ENCODE data around the gene TMOD4. TPM values are rescaled to one million over a fixed set of nuclear protein-coding genes. Genes with fewer than 3 reads are reported as not detected.

TMOD4 gene
- total RNA-seq, 2 donors from 2014 or later, result 3.0 TPM; not detected in 1

GRCh38 chr1:151133018-151133806 is 42.6 kb downstream of the TMOD4 start:
- intact Hi-C loops (cut with DNase I), result no loop called here
- WGBS, 2 donors, result 59 to 68% methylated on average over 19 to 45 of the region's 65 CpGs
- no peak overlapping the region for H3K4me3 ChIP-seq
- H3K36me3 ChIP-seq (replicated peaks in 1 of 2; ENCODE audit: insufficient read depth in 1 of 2, low read depth in 2 of 2), result no peaks in the 10 kb centered on the region
- H3K4me1 ChIP-seq, result peaks cover 17% of the 10 kb centered on the region
- DNase-seq (peak in 1 of 4 donors; percentile 7), ATAC-seq (no peak)
- no peaks in the 10 kb centered on the region for H3K9me3 ChIP-seq
- H3K27ac ChIP-seq, result no peak overlapping the region
- H3K27me3 ChIP-seq, result peaks cover 0 to 23% of the 10 kb centered on the region in 2 donors
- TF ChIP-seq CTCF (IDR thresholded peaks at IDR 0.05) (no peak), POLR2A (IDR thresholded peaks at IDR 0.05) (no peak)

GRCh38 chr1:151132335-151133017 is 43.3 kb downstream of the TMOD4 start:
- H3K27me3 ChIP-seq, result peaks cover 0 to 23% of the 10 kb centered on the region in 2 donors
- 15 to 33% methylated on average over 13 to 31 of the region's 74 CpGs for WGBS, 2 donors
- H3K36me3 ChIP-seq (replicated peaks in 1 of 2; ENCODE audit: insufficient read depth in 1 of 2, low read depth in 2 of 2), result no peaks in the 10 kb centered on the region
- H3K9me3 ChIP-seq, result no peaks in the 10 kb centered on the region
- no peak for TF ChIP-seq POLR2A (IDR thresholded peaks at IDR 0.05)
- TF ChIP-seq CTCF (IDR thresholded peaks at IDR 0.05), result no peak
- no peak for ATAC-seq
- H3K4me1 ChIP-seq, result peaks cover 17% of the 10 kb centered on the region
- no peak for DNase-seq
- no peak overlapping the region for H3K4me3 ChIP-seq
- intact Hi-C loops (cut with DNase I), result no loop called here
- H3K27ac ChIP-seq, result no peak overlapping the region

- WGBS, 2 donors, result 44 to 48% methylated on average over 30 to 39 of the region's 39 CpGs
- peaks cover 0 to 23% of the 10 kb centered on the region in 2 donors for H3K27me3 ChIP-seq
- H3K36me3 ChIP-seq (replicated peaks in 1 of 2; ENCODE audit: insufficient read depth in 1 of 2, low read depth in 2 of 2), result no peaks in the 10 kb centered on the region
- ATAC-seq (peak; percentile 57), DNase-seq (peak in 1 of 4 donors; percentile 26)
- no peak overlapping the region for H3K27ac ChIP-seq
- intact Hi-C loops (cut with DNase I), result no loop called here
- no peak for TF ChIP-seq POLR2A (IDR thresholded peaks at IDR 0.05)
- TF ChIP-seq CTCF (IDR thresholded peaks at IDR 0.05), result no peak
- H3K4me1 ChIP-seq, result peaks cover 17% of the 10 kb centered on the region
- no peaks in the 10 kb centered on the region for H3K9me3 ChIP-seq
- no peak overlapping the region for H3K4me3 ChIP-seq
Observed at GRCh38 chr1:151131701-151132334, 44.0 kb downstream of the TMOD4 start.

GRCh38 chr1:151130987-151131586 is 44.7 kb downstream of the TMOD4 start:
- 14 to 42% methylated on average over 19 to 45 of the region's 45 CpGs for WGBS, 2 donors
- intact Hi-C loops (cut with DNase I), result no loop called here
- TF ChIP-seq POLR2A (IDR thresholded peaks at IDR 0.05) (no peak), CTCF (IDR thresholded peaks at IDR 0.05) (no peak)
- no peaks in the 10 kb centered on the region for H3K36me3 ChIP-seq (replicated peaks in 1 of 2; ENCODE audit: insufficient read depth in 1 of 2, low read depth in 2 of 2)
- no peak overlapping the region for H3K4me3 ChIP-seq
- peaks cover 17% of the 10 kb centered on the region for H3K4me1 ChIP-seq
- H3K27ac ChIP-seq, result no peak overlapping the region
- peak; percentile 90 for ATAC-seq
- peak; percentile 66 to 82 (median 74) for DNase-seq
- H3K9me3 ChIP-seq, result no peaks in the 10 kb centered on the region
- peaks cover 0 to 23% of the 10 kb centered on the region in 2 donors for H3K27me3 ChIP-seq

Measured in body of pancreas (tissue), 4 donors.